ENCODE results near the gene AP1G2. TPM values are rescaled to one million over a fixed set of nuclear protein-coding genes. Genes with fewer than 3 reads are reported as not detected.

Gene AP1G2
- total and polyA plus RNA-seq, 2 of the 4 experiments (the other 2 are of a cell fraction), result 2.9 to 19.2 TPM

- H3K4me3 ChIP-seq (ENCODE audit: insufficient read depth, low read depth, low read length), result no peak overlapping the region
- intact Hi-C loops (cut with micrococcal nuclease) (no loop called here), dilution Hi-C loops (cut with HindIII; ENCODE audit: low sequenced_read_pairs, unreplicated experiment) (no loop called here), in situ Hi-C loops (cut with MboI; ENCODE audit: low sequenced_read_pairs) (no loop called here)
- no peak overlapping the region for H3K23ac ChIP-seq (ENCODE audit: low read depth, low read length)
- CTCF ChIA-PET, result interaction anchor here (1.6 kb wide), 1 partner anchor 12 kb away, joined by 5 read pairs; no protein-coding TSS in a partner anchor
- H3K56ac ChIP-seq (ENCODE audit: extremely low read depth, insufficient read depth, low read length), result no peak overlapping the region
- H3K9ac ChIP-seq (ENCODE audit: low read depth, low read length), result no peak overlapping the region
- H4K20me1 ChIP-seq (ENCODE audit: insufficient read depth, low read length), result no peaks in the 10 kb centered on the region
- H2BK120ac ChIP-seq (ENCODE audit: low read depth, low read length), result no peak overlapping the region
- no peak overlapping the region for H2BK20ac ChIP-seq (ENCODE audit: low read depth, low read length)
- H3K4me2 ChIP-seq (ENCODE audit: low read depth, low read length), result no peak overlapping the region
- no peaks in the 10 kb centered on the region for H3K9me3 ChIP-seq (ENCODE audit: control insufficient read depth, insufficient read depth, low read length)
- BruUV-seq (replicated peaks), result no TSS peak
- H3K27me3 ChIP-seq (ENCODE audit: control insufficient read depth, insufficient read depth, low read length), result no peaks in the 10 kb centered on the region
- H2BK15ac ChIP-seq (ENCODE audit: low read depth, low read length), result no peak overlapping the region
- H3K27ac ChIP-seq (ENCODE audit: insufficient read depth, low read length), result no peak overlapping the region
- H2AK5ac ChIP-seq (ENCODE audit: low read depth, low read length), result no peak overlapping the region
- H3K9me1 ChIP-seq (ENCODE audit: insufficient read depth, low read length), result no peaks in the 10 kb centered on the region
- no peak overlapping the region for H4K8ac ChIP-seq (ENCODE audit: low read depth in 2 of 2, low read length in 2 of 2)
- H2AK9ac ChIP-seq (replicated peaks; ENCODE audit: low read depth, low read length, poor library complexity), result no peak overlapping the region
- H3K79me1 ChIP-seq (ENCODE audit: low read depth in 1 of 2, low read length in 2 of 2), result no peaks in the 10 kb centered on the region
- H3K18ac ChIP-seq (ENCODE audit: low read depth, low read length), result no peak overlapping the region
- no peak overlapping the region for H2BK5ac ChIP-seq (ENCODE audit: low read depth, low read length, poor library complexity, severe bottlenecking)
- no peak overlapping the region for H3K4ac ChIP-seq (ENCODE audit: low read depth, low read length)
- TF ChIP-seq MAZ (IDR thresholded peaks at IDR 0.05; ENCODE audit: borderline replicate concordance, low read depth, low read length) (no peak), RCOR1 (IDR thresholded peaks at IDR 0.05; ENCODE audit: insufficient replicate concordance, low read length) (no peak), CHD1 (IDR thresholded peaks at IDR 0.05; ENCODE audit: low read depth, low read length) (no peak)
- no peak overlapping the region for H3K14ac ChIP-seq (replicated peaks; ENCODE audit: low read depth, low read length)
- no peak overlapping the region for H4K5ac ChIP-seq (ENCODE audit: low read depth, low read length)
- H3K36me3 ChIP-seq (ENCODE audit: control insufficient read depth, insufficient read depth, low read length), result no peaks in the 10 kb centered on the region
- no peaks in the 10 kb centered on the region for H3K4me1 ChIP-seq (ENCODE audit: control insufficient read depth, insufficient read depth, low read length)
- POLR2A ChIA-PET (ENCODE audit: unreplicated experiment), result no interaction called here
- ATAC-seq (ENCODE audit: low read depth) (no peak), DNase-seq (no peak)
- H4K91ac ChIP-seq (ENCODE audit: insufficient read depth, low read depth, low read length), result no peak overlapping the region
- no peak overlapping the region for H2AFZ ChIP-seq (replicated peaks; ENCODE audit: low read length, poor library complexity)
- no CpG with 5 or more reads among the region's 1 CpG for WGBS, 2 experiments (ENCODE audit: extremely low coverage in 2 of 2, insufficient read length in 1 of 2)
Measured at GRCh38 chr14:23600806-23601205, 33.2 kb upstream of the AP1G2 start.

Data from IMR-90 (cell line).